DND-41 (cell line): ENCODE results near the gene DIP2B.

Experiments
- EZH2 ChIP-seq: IDR thresholded peaks from 3 replicates; pipeline ENCODE4 v1.6.1; 2012; ENCODE audit warnings: borderline replicate concordance, low read depth, mild to moderate bottlenecking, moderate library complexity, low read length, inconsistent platforms; ENCODE audit not compliant: severe bottlenecking
- TF ChIP-seq, protein P1 (sequence below): IDR thresholded peaks from 2 replicates; pipeline ENCODE4 v1.5.1; 2012; ENCODE audit warnings: borderline replicate concordance, low read length, moderate library complexity, mild to moderate bottlenecking; ENCODE audit not compliant: poor library complexity, severe bottlenecking; ENCODE audit errors: extremely low read depth

DNA sequence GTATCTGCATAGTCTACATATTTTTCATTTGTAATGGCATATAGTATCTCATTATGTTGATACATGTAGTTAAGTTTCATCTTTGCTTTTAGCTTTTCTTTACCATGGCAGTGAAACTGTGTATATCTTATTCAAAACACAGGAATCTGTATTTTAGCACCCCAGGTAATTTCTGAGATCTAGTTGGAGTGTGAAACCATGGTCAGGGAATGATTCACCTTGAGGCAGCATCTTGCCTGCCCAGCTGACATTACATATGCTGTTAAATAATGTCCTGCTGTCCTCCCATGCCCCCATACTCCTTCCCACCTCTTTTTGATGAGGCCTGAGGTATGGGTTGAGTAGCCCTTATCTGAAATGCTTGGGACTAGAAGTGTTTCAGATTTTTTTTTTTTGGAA, 133.7 kb downstream of the DIP2B start:
- TF ChIP-seq, protein P1, sequence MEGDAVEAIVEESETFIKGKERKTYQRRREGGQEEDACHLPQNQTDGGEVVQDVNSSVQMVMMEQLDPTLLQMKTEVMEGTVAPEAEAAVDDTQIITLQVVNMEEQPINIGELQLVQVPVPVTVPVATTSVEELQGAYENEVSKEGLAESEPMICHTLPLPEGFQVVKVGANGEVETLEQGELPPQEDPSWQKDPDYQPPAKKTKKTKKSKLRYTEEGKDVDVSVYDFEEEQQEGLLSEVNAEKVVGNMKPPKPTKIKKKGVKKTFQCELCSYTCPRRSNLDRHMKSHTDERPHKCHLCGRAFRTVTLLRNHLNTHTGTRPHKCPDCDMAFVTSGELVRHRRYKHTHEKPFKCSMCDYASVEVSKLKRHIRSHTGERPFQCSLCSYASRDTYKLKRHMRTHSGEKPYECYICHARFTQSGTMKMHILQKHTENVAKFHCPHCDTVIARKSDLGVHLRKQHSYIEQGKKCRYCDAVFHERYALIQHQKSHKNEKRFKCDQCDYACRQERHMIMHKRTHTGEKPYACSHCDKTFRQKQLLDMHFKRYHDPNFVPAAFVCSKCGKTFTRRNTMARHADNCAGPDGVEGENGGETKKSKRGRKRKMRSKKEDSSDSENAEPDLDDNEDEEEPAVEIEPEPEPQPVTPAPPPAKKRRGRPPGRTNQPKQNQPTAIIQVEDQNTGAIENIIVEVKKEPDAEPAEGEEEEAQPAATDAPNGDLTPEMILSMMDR = no peak
- no peak for TF ChIP-seq EZH2
